Heart left ventricle (tissue), 13 donors: ENCODE measurements around the gene GRM8.

Source experiments
- CTCF ChIP-seq, 12 donors: fragments of 200-600 bp; sonication (generic) in 4 of 12; IDR thresholded peaks; one replicate each; pipeline versions ENCODE4 v1.5.0 to v1.8.0; 2018 to 2022; ENCODE audit warnings: antibody characterized with exemption in 12 of 12, mild to moderate bottlenecking in 5 of 12
- POLR2A ChIP-seq, 2 donors: fragments of 450-650 bp; IDR thresholded peaks; one replicate each; pipeline ENCODE4 v1.6.1; 2017; ENCODE audit warnings: antibody characterized with exemption in 2 of 2, mild to moderate bottlenecking in 2 of 2, moderate library complexity in 2 of 2
- donor health status: ischemic (EF 13 %, LVEDD 7.1; RV severe dilation, severe dysfunction).
- donor health status: DM: no; HTN: yes; CAD: no.
- donor health status: DM: no; HTN: no; CAD: no.
- donor health status: ischemic (EF 25% LVEDD 6.9; RV normal size, moderate dysfunction).
- donor health status: ischemic (EF 25% LVEDD 5.7; RV mildly dilated, moderate dysfunction).
- donor health status: ischemic (EF 35%, LVEDD 5.7; RV mildly dilated, moderate dysfunction).
- donor health status: nonischemic (EF 11% LVEDD 7.7; RV severe dilation, severe dysfunction).
- donor health status: DM: yes; HTN: yes; CAD: no.
- donor health status: PGD.
- donor health status: ischemic (EF 29% LVEDD 5.4; RV normal size, mild dysfunction).
- donor health status: nonischemic (EF 23%, LVEDD 6.1; RV moderate dilation, normal function).

GRCh38 chr7:127189886-127190285, 62.9 kb downstream of the GRM8 start:
- no peak for TF ChIP-seq CTCF (IDR thresholded peaks at IDR 0.05)
- TF ChIP-seq POLR2A (IDR thresholded peaks at IDR 0.05): no peak
